Mesenchymal stem cell (in vitro differentiated cells and primary cell): ENCODE results near the gene MACROH2A1.

ENCODE experiments used
- DNase-seq: peaks from one replicate; pipeline ENCODE4 v3.0.0-alpha.2; 2013
- H2AFZ ChIP-seq: one replicate; pipeline ENCODE4 v1.6.1; 2013; ENCODE audit warnings: low read depth, mild to moderate bottlenecking, control low read depth, inconsistent platforms, low read length, moderate library complexity
- H2AK5ac ChIP-seq: 2 replicates; pipeline ENCODE4 v1.6.1; 2013; ENCODE audit warnings: low read length, moderate library complexity, mild to moderate bottlenecking, inconsistent platforms; ENCODE audit not compliant: severe bottlenecking
- H2BK120ac ChIP-seq: one replicate; pipeline ENCODE4 v1.6.1; 2013; ENCODE audit warnings: low read depth, mild to moderate bottlenecking, inconsistent platforms, low read length, moderate library complexity
- H2BK12ac ChIP-seq, 2 experiments: one replicate each; pipeline ENCODE4 v1.6.1; 2013; ENCODE audit warnings: inconsistent platforms in 2 of 2, low read length in 2 of 2, mild to moderate bottlenecking in 2 of 2, moderate library complexity in 2 of 2, control low read depth in 1 of 2
- H2BK15ac ChIP-seq: one replicate; pipeline ENCODE4 v1.6.1; 2013; ENCODE audit warnings: mild to moderate bottlenecking, low read depth, inconsistent platforms; ENCODE audit not compliant: poor library complexity, severe bottlenecking
- H2BK5ac ChIP-seq: 2 replicates; pipeline ENCODE4 v1.6.1; 2013; ENCODE audit warnings: low read depth, mild to moderate bottlenecking, low read length, control low read depth, inconsistent platforms; ENCODE audit not compliant: poor library complexity, severe bottlenecking
- H3K14ac ChIP-seq, 2 experiments: one replicate each; pipeline ENCODE4 v1.6.1; 2013; ENCODE audit warnings: inconsistent platforms in 2 of 2, low read length in 2 of 2, control low read depth in 1 of 2, mild to moderate bottlenecking in 1 of 2, moderate library complexity in 1 of 2
- H3K18ac ChIP-seq, 2 experiments: one replicate each; pipeline ENCODE4 v1.6.1; 2013; ENCODE audit warnings: inconsistent platforms in 2 of 2, low read length in 2 of 2, control low read depth in 1 of 2, low read depth in 1 of 2, mild to moderate bottlenecking in 1 of 2
- H3K23ac ChIP-seq, 2 experiments: one replicate each; pipeline ENCODE4 v1.6.1; 2013; ENCODE audit warnings: inconsistent platforms in 2 of 2, low read length in 2 of 2, mild to moderate bottlenecking in 2 of 2, moderate library complexity in 2 of 2, control low read depth in 1 of 2
- H3K27ac ChIP-seq: 2 replicates; pipeline ENCODE4 v1.5.1; 2013; ENCODE audit warnings: mild to moderate bottlenecking, moderate library complexity, low read length, control low read depth, inconsistent platforms; ENCODE audit not compliant: poor library complexity, severe bottlenecking
- H3K27me3 ChIP-seq, 2 experiments: 2 replicates each; pipeline versions ENCODE4 v1.6.1 to v1.7.0; 2013; ENCODE audit warnings: low read length in 2 of 2, mild to moderate bottlenecking in 2 of 2, moderate library complexity in 2 of 2, control low read depth in 1 of 2, inconsistent platforms in 1 of 2; ENCODE audit not compliant: control insufficient read depth in 1 of 2, insufficient read depth in 1 of 2
- H3K36me3 ChIP-seq, 2 experiments: 2 replicates each; pipeline versions ENCODE4 v1.6.1 to v1.7.0; 2013; ENCODE audit warnings: low read length in 2 of 2, control low read depth in 1 of 2, inconsistent platforms in 1 of 2, low read depth in 1 of 2, mild to moderate bottlenecking in 1 of 2; ENCODE audit not compliant: insufficient read depth in 2 of 2, control insufficient read depth in 1 of 2
- H3K4ac ChIP-seq, 2 experiments: one replicate each; pipeline ENCODE4 v1.6.1; 2013; ENCODE audit warnings: inconsistent platforms in 2 of 2, low read length in 2 of 2, mild to moderate bottlenecking in 2 of 2, moderate library complexity in 2 of 2, control low read depth in 1 of 2, low read depth in 1 of 2
- H3K4me1 ChIP-seq: 2 replicates; pipeline ENCODE4 v1.6.1; 2013; ENCODE audit warnings: low read depth, low read length, control low read depth; ENCODE audit not compliant: control insufficient read depth, insufficient read depth
- H3K4me2 ChIP-seq: 2 replicates; pipeline ENCODE4 v1.6.1; 2013; ENCODE audit warnings: low read length, mild to moderate bottlenecking, inconsistent platforms; ENCODE audit not compliant: poor library complexity, severe bottlenecking
- H3K4me3 ChIP-seq, 2 experiments: 2 replicates each; pipeline versions ENCODE4 v1.5.1 to v1.7.0; 2013; ENCODE audit warnings: low read length in 2 of 2, mild to moderate bottlenecking in 2 of 2, control low read depth in 1 of 2, low read depth in 1 of 2; ENCODE audit not compliant: insufficient read depth in 1 of 2
- H3K79me1 ChIP-seq: replicated peaks from 2 replicates; pipeline ENCODE4 v1.6.1; 2013; ENCODE audit warnings: mild to moderate bottlenecking, control low read depth, low read length, inconsistent platforms; ENCODE audit not compliant: poor library complexity, severe bottlenecking
- H3K9ac ChIP-seq: 2 replicates; pipeline ENCODE4 v1.7.0; 2013; ENCODE audit warnings: mild to moderate bottlenecking, low read length, moderate library complexity
- H3K9me3 ChIP-seq: 2 replicates; pipeline ENCODE4 v1.7.0; 2013; ENCODE audit warnings: mild to moderate bottlenecking, low read length; ENCODE audit not compliant: control insufficient read depth
- H4K8ac ChIP-seq: one replicate; pipeline ENCODE4 v1.6.1; 2013; ENCODE audit warnings: inconsistent platforms, mild to moderate bottlenecking, low read length, moderate library complexity
- H4K91ac ChIP-seq: one replicate; pipeline ENCODE4 v1.6.1; 2013; ENCODE audit warnings: mild to moderate bottlenecking, low read length, inconsistent platforms
- WGBS: methylation state at CpG from one replicate; pipeline ENCODE4 v1.1.7; 2013; ENCODE audit warnings: mixed read lengths; 5-methylcytosine and 5-hydroxymethylcytosine counted together

MACROH2A1 gene

GRCh38 chr5:135444360-135444759 lies 45.3 kb upstream of the MACROH2A1 start:
- no peak for DNase-seq
- no peak overlapping the region for H4K8ac ChIP-seq
- H3K23ac ChIP-seq, result no peak overlapping the region
- H2AK5ac ChIP-seq, result no peak overlapping the region
- H2BK12ac ChIP-seq, result no peak overlapping the region
- no peaks in the 10 kb centered on the region for H3K36me3 ChIP-seq
- H2BK120ac ChIP-seq, result no peak overlapping the region
- H3K9me3 ChIP-seq, result no peaks in the 10 kb centered on the region
- no peaks in the 10 kb centered on the region for H3K79me1 ChIP-seq
- H3K27ac ChIP-seq, result no peak overlapping the region
- H3K18ac ChIP-seq, result no peak overlapping the region
- H3K4me2 ChIP-seq, result no peak overlapping the region
- H3K4me1 ChIP-seq, result peaks cover 8% of the 10 kb centered on the region
- no peak overlapping the region for H2BK5ac ChIP-seq
- no peak overlapping the region for H3K9ac ChIP-seq
- 86% methylated on average over 13 of the region's 13 CpGs for WGBS
- peaks cover 40 to 41% of the 10 kb centered on the region in 2 experiments for H3K27me3 ChIP-seq
- H3K4me3 ChIP-seq, result no peak overlapping the region
- H4K91ac ChIP-seq, result no peak overlapping the region
- H2AFZ ChIP-seq, result no peak overlapping the region
- H2BK15ac ChIP-seq, result no peak overlapping the region
- H3K14ac ChIP-seq, result no peak overlapping the region
- no peak overlapping the region for H3K4ac ChIP-seq

DNA sequence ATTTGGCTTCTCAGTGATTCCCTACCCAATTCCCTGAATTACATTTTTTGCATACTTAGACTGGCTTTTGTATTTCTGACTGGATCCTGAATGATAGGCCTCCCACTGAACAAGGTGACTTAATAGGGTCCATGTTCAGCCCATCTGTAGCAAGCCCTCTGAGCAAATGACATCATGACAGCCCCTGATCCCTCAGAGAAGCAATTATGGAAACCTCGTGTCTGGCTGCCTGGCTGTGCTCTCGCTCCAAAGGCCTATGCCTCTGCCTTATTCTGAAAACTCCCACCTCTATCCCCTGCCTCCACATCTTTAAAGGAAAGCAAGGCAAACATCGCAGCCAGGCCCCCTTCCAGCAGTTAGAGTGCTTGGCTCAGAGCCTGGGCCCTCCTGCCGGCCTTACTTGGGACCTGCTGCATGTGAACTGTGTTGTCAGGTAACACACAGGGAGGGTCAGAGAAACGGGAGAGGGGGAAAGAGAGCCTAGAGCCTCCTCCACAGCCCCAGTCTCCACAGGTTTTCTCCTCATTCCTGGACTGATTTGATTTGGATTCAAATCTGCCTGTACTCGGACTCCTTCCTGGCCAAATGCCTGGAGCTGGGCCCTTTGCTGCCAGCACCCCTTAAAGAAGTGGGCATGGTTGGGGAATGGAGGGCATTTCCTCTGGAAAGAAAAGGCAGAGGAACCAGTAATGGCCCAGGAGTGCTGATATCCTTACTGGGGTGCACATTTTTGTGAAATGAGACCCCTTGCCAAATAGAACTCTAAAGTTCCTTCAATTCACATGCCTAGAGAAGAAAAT lies 44.3 kb upstream of the MACROH2A1 start:
- peaks cover 30 to 34% of the 10 kb centered on the region in 2 experiments for H3K27me3 ChIP-seq
- no peak overlapping the region for H2BK120ac ChIP-seq
- H3K14ac ChIP-seq, result no peak overlapping the region
- no peaks in the 10 kb centered on the region for H3K79me1 ChIP-seq
- H4K91ac ChIP-seq, result no peak overlapping the region
- H2BK15ac ChIP-seq, result no peak overlapping the region
- no peak for DNase-seq
- H2BK5ac ChIP-seq, result no peak overlapping the region
- H3K27ac ChIP-seq, result no peak overlapping the region
- whole genome bisulfite sequencing, result 60% methylated on average over 6 of the region's 6 CpGs
- no peak overlapping the region for H2AFZ ChIP-seq
- no peak overlapping the region for H4K8ac ChIP-seq
- no peak overlapping the region for H3K18ac ChIP-seq
- H2AK5ac ChIP-seq, result no peak overlapping the region
- H3K36me3 ChIP-seq, result no peaks in the 10 kb centered on the region
- H3K23ac ChIP-seq, result no peak overlapping the region
- H2BK12ac ChIP-seq, result no peak overlapping the region
- H3K4me2 ChIP-seq, result no peak overlapping the region
- no peak overlapping the region for H3K9ac ChIP-seq
- no peaks in the 10 kb centered on the region for H3K9me3 ChIP-seq
- H3K4ac ChIP-seq, result no peak overlapping the region
- H3K4me1 ChIP-seq, result peaks cover 9% of the 10 kb centered on the region
- no peak overlapping the region for H3K4me3 ChIP-seq

DNA sequence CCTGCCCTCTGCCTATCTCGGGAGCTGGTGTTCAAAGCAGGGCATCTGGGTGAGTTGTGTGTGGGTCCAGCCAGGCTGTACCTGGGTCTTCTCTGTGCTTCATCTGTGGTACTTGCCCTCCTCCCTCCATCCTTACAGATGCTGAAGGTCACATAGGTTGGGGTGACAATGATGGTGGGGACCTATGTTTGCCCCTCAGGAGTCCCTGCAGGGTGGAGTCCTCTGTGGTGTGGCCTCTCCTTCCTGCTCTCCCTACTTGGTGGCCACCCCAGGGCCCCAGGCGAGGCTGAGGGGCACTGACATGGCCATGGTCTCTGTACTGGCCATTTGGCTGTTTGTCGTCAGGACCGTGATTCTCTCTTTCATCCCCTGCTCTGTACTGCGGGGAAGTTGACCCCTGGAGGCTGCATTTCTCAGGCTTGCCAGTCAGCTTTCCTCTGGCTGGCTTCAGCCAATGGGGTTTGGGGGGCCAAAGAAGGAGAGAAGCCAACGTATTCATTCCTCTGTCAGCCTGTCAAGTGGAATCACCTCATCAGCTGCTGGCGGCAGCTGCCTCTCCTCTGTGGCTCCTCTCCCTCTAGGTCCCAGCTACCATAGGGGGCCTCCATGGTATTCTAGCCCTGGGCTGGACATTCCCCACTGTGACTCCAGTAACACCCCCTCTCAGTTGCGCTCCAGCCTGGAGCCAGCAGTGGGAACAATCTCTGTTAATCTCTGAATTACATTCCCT lies 43.6 kb upstream of the MACROH2A1 start:
- WGBS, result 64% methylated on average over 8 of the region's 8 CpGs
- no peaks in the 10 kb centered on the region for H3K36me3 ChIP-seq
- H2BK120ac ChIP-seq, result no peak overlapping the region
- H3K9me3 ChIP-seq, result no peaks in the 10 kb centered on the region
- H3K9ac ChIP-seq, result no peak overlapping the region
- H3K27me3 ChIP-seq, result peaks cover 22 to 32% of the 10 kb centered on the region in 2 experiments
- H3K4me2 ChIP-seq, result no peak overlapping the region
- H4K8ac ChIP-seq, result no peak overlapping the region
- no peak overlapping the region for H3K27ac ChIP-seq
- H2BK5ac ChIP-seq, result no peak overlapping the region
- peak overlapping the region in 1 of 2 experiments; percentile 14 for H3K14ac ChIP-seq
- H2BK15ac ChIP-seq, result no peak overlapping the region
- H3K4me1 ChIP-seq, result peaks cover 12% of the 10 kb centered on the region
- H2BK12ac ChIP-seq, result no peak overlapping the region
- H2AFZ ChIP-seq, result no peak overlapping the region
- H4K91ac ChIP-seq, result no peak overlapping the region
- no peak overlapping the region for H3K23ac ChIP-seq
- H3K4ac ChIP-seq, result no peak overlapping the region
- no peak overlapping the region for H2AK5ac ChIP-seq
- no peak overlapping the region for H3K18ac ChIP-seq
- no peak overlapping the region for H3K4me3 ChIP-seq
- no peaks in the 10 kb centered on the region for H3K79me1 ChIP-seq
- DNase-seq, result no peak

- H2BK12ac ChIP-seq, result no peak overlapping the region
- H3K27me3 ChIP-seq, result peaks cover 17 to 27% of the 10 kb centered on the region in 2 experiments
- no peaks in the 10 kb centered on the region for H3K9me3 ChIP-seq
- H3K9ac ChIP-seq, result no peak overlapping the region
- no peak overlapping the region for H2AFZ ChIP-seq
- DNase-seq, result no peak
- no peak overlapping the region for H4K8ac ChIP-seq
- no peak overlapping the region for H3K23ac ChIP-seq
- H3K36me3 ChIP-seq, result no peaks in the 10 kb centered on the region
- H3K4me3 ChIP-seq, result no peak overlapping the region
- no peak overlapping the region for H4K91ac ChIP-seq
- no peak overlapping the region for H2BK120ac ChIP-seq
- H2BK5ac ChIP-seq, result no peak overlapping the region
- H3K4me1 ChIP-seq, result peaks cover 18% of the 10 kb centered on the region
- no peak overlapping the region for H3K14ac ChIP-seq
- H3K18ac ChIP-seq, result no peak overlapping the region
- no peak overlapping the region for H3K27ac ChIP-seq
- no peak overlapping the region for H2AK5ac ChIP-seq
- no peak overlapping the region for H3K4ac ChIP-seq
- H3K4me2 ChIP-seq, result no peak overlapping the region
- no peaks in the 10 kb centered on the region for H3K79me1 ChIP-seq
- 96% methylated on average over 2 of the region's 4 CpGs for WGBS
- H2BK15ac ChIP-seq, result no peak overlapping the region
These were observed 42.9 kb upstream of the MACROH2A1 start for GRCh38 chr5:135441919-135442318.
